IMR-90 (cell line): ENCODE measurements around the gene ABHD6. TPM values are rescaled to one million over a fixed set of nuclear protein-coding genes. Genes with fewer than 3 reads are reported as not detected.

Source experiments
- ATAC-seq: fragments of 200-7000 bp; cut with Tn5 transposase; 2 replicates; pipeline ENCODE4 v1.9.1; 2020; ENCODE audit warnings: low read depth, mild to moderate bottlenecking, moderate library complexity
- BruUV-seq: library from RNA; stranded (reverse); fragments of 400-500 nt; replicated peaks from 2 replicates; lab custom pipeline; 2021; lab: Mats Ljungman, UMichigan
- CTCF ChIA-PET: fragments of 300-600 bp; formaldehyde crosslinking; extraction: SDS; loops from one replicate; lab custom pipeline; 2021; ENCODE audit warnings: antibody characterized with exemption; lab: Yijun Ruan, JAX
- POLR2A ChIA-PET: fragments of 300-600 bp; sonication (Branson Sonifier 250); formaldehyde crosslinking; loops from one replicate; lab custom pipeline; 2022; ENCODE audit warnings: antibody characterized with exemption; ENCODE audit not compliant: unreplicated experiment; lab: Charles Lee
- DNase-seq: peaks from one replicate; pipeline ENCODE4 v3.0.0; 2013
- H2AFZ ChIP-seq: replicated peaks from 2 replicates; pipeline ENCODE3; 2013; ENCODE audit warnings: low read length, mild to moderate bottlenecking; ENCODE audit not compliant: poor library complexity
- H2AK5ac ChIP-seq: 2 replicates; pipeline ENCODE4 v1.6.1; 2013; ENCODE audit warnings: low read depth, low read length, inconsistent platforms
- H2AK9ac ChIP-seq: replicated peaks from 2 replicates; pipeline ENCODE3; 2013; ENCODE audit warnings: mild to moderate bottlenecking, low read depth, low read length, moderate library complexity; ENCODE audit not compliant: poor library complexity
- H2BK120ac ChIP-seq: 2 replicates; pipeline ENCODE4 v1.6.1; 2013; ENCODE audit warnings: low read depth, low read length, inconsistent platforms
- H2BK15ac ChIP-seq: 3 replicates; pipeline ENCODE4 v1.6.1; 2013; ENCODE audit warnings: low read depth, low read length, inconsistent platforms
- H2BK20ac ChIP-seq: 2 replicates; pipeline ENCODE4 v1.6.1; 2013; ENCODE audit warnings: low read depth, mild to moderate bottlenecking, inconsistent platforms, low read length, moderate library complexity
- H2BK5ac ChIP-seq: 2 replicates; pipeline ENCODE4 v1.6.1; 2013; ENCODE audit warnings: mild to moderate bottlenecking, low read depth, low read length, inconsistent platforms; ENCODE audit not compliant: poor library complexity, severe bottlenecking
- H3K14ac ChIP-seq: replicated peaks from 2 replicates; pipeline ENCODE4 v1.6.1; 2013; ENCODE audit warnings: low read depth, low read length, inconsistent platforms
- H3K18ac ChIP-seq: 2 replicates; pipeline ENCODE4 v1.6.1; 2013; ENCODE audit warnings: low read depth, low read length, control low read depth
- H3K23ac ChIP-seq: 2 replicates; pipeline ENCODE4 v1.6.1; 2013; ENCODE audit warnings: low read depth, low read length, inconsistent platforms
- H3K27ac ChIP-seq: 2 replicates; pipeline ENCODE4 v1.5.1; 2013; ENCODE audit warnings: mild to moderate bottlenecking, control low read depth, low read length; ENCODE audit not compliant: insufficient read depth
- H3K27me3 ChIP-seq: 2 replicates; pipeline ENCODE4 v1.6.1; 2013; ENCODE audit warnings: low read length; ENCODE audit not compliant: control insufficient read depth, insufficient read depth
- H3K36me3 ChIP-seq: 2 replicates; pipeline ENCODE4 v1.6.1; 2013; ENCODE audit warnings: low read length, mixed read lengths; ENCODE audit not compliant: control insufficient read depth, insufficient read depth
- H3K4ac ChIP-seq: 2 replicates; pipeline ENCODE4 v1.6.1; 2013; ENCODE audit warnings: low read depth, low read length, inconsistent platforms
- H3K4me1 ChIP-seq: 2 replicates; pipeline ENCODE4 v1.6.1; 2013; ENCODE audit warnings: low read length, mixed read lengths; ENCODE audit not compliant: control insufficient read depth, insufficient read depth
- H3K4me2 ChIP-seq: 2 replicates; pipeline ENCODE4 v1.6.1; 2013; ENCODE audit warnings: low read depth, mild to moderate bottlenecking, control low read depth, low read length, moderate library complexity
- H3K4me3 ChIP-seq: 2 replicates; pipeline ENCODE4 v1.5.1; 2013; ENCODE audit warnings: low read depth, mild to moderate bottlenecking, control low read depth, low read length, moderate library complexity; ENCODE audit not compliant: insufficient read depth
- H3K56ac ChIP-seq: 2 replicates; pipeline ENCODE4 v1.6.1; 2013; ENCODE audit warnings: low read length, inconsistent platforms; ENCODE audit not compliant: insufficient read depth; ENCODE audit errors: extremely low read depth
- H3K79me1 ChIP-seq, 2 experiments: 2 replicates each; pipeline ENCODE4 v1.6.1; 2013; ENCODE audit warnings: low read length in 2 of 2, inconsistent platforms in 1 of 2, low read depth in 1 of 2
- H3K9ac ChIP-seq: 2 replicates; pipeline ENCODE4 v1.6.1; 2013; ENCODE audit warnings: low read depth, low read length, control low read depth
- H3K9me1 ChIP-seq: 2 replicates; pipeline ENCODE4 v1.6.1; 2013; ENCODE audit warnings: low read length, inconsistent platforms; ENCODE audit not compliant: insufficient read depth
- H3K9me3 ChIP-seq: 2 replicates; pipeline ENCODE4 v1.6.1; 2013; ENCODE audit warnings: low read length; ENCODE audit not compliant: control insufficient read depth, insufficient read depth
- H4K20me1 ChIP-seq: 2 replicates; pipeline ENCODE4 v1.6.1; 2013; ENCODE audit warnings: low read length, inconsistent platforms; ENCODE audit not compliant: insufficient read depth
- H4K5ac ChIP-seq: 2 replicates; pipeline ENCODE4 v1.6.1; 2013; ENCODE audit warnings: mild to moderate bottlenecking, low read depth, low read length, control low read depth
- H4K8ac ChIP-seq, 2 experiments: 2 replicates each; pipeline ENCODE4 v1.6.1; 2013; ENCODE audit warnings: low read depth in 2 of 2, low read length in 2 of 2, control low read depth in 1 of 2, inconsistent platforms in 1 of 2
- H4K91ac ChIP-seq: 2 replicates; pipeline ENCODE4 v1.6.1; 2013; ENCODE audit warnings: low read depth, low read length, inconsistent platforms; ENCODE audit not compliant: insufficient read depth
- RCOR1 ChIP-seq: IDR thresholded peaks from 2 replicates; pipeline ENCODE4 v1.6.1; 2012; ENCODE audit warnings: mild to moderate bottlenecking, low read length, improper control_type of control experiment; ENCODE audit not compliant: insufficient replicate concordance
- SMC3 ChIP-seq: fragments of 150-350 bp; IDR thresholded peaks from 2 replicates; pipeline ENCODE4 v1.6.1; 2016; ENCODE audit warnings: low read depth, mild to moderate bottlenecking, antibody characterized with exemption, low read length, moderate library complexity
- dilution Hi-C: fragments of 300-500 bp; cut with HindIII; formaldehyde crosslinking; loops from one replicate; pipeline ENCODE4 v1.14.3; 2018; ENCODE audit warnings: low sequenced_read_pairs; ENCODE audit not compliant: unreplicated experiment
- in situ Hi-C: fragments of 300-500 bp; cut with MboI; formaldehyde crosslinking; loops from 3 replicates; pipeline ENCODE4 v1.14.3; 2019; ENCODE audit warnings: low sequenced_read_pairs, inconsistent platforms, mixed read lengths
- intact Hi-C: fragments of 100-400 bp; cut with micrococcal nuclease; formaldehyde crosslinking; loops from 2 replicates; pipeline ENCODE4 v1.10.0; 2022
- polyA plus RNA-seq, 3 experiments: library from polyadenylated mRNA; depleted of rRNA; stranded (reverse); fragments of >200 nt; gene quantifications; 2 replicates each; pipeline ENCODE4 v1.2.3, GENCODE V29; 2012; ENCODE audit warnings: low replicate concordance in 1 of 3
- total RNA-seq: library from RNA; depleted of rRNA; stranded (reverse); fragments of >200 nt; gene quantifications from 2 replicates; pipeline ENCODE4 v1.2.3, GENCODE V29; 2012

Gene ABHD6
- total and polyA plus RNA-seq, 2 of the 4 experiments (the other 2 are of a cell fraction) = 5.0 to 5.6 TPM

DNA sequence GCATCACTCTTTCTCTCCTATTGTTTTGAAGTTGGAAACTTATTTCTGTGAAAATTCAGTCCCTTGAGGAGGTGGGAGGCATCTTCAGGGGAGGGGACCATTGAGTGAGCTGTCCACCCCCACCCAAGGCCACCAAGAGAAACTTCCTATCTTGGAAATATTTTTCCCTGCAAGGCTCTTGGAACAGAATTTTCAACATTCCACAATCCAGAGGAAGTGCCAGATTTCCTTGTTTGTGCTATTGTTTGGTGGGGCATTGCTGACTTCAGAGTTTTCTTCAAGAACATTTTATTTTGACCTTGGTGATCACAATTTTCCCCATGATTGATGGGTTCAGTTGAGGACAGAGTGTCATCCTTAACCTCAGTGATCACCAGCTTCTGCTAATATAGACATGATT lies 38.8 kb upstream of the ABHD6 start:
- Histone ChIP-seq H3K56ac (no peak overlapping the region), H2BK5ac (no peak overlapping the region), H3K27me3 (peaks cover 10% of the 10 kb centered on the region), H3K18ac (no peak overlapping the region), H3K14ac (no peak overlapping the region), H2BK120ac (no peak overlapping the region), H3K23ac (no peak overlapping the region), H4K5ac (no peak overlapping the region), H3K4ac (no peak overlapping the region), H3K27ac (no peak overlapping the region), H2AK5ac (no peak overlapping the region), H4K8ac (no peak overlapping the region), H4K91ac (no peak overlapping the region), H3K9ac (no peak overlapping the region), H2BK20ac (no peak overlapping the region), H3K4me2 (no peak overlapping the region), H3K9me1 (no peaks in the 10 kb centered on the region), H3K4me3 (no peak overlapping the region), H3K36me3 (no peaks in the 10 kb centered on the region), H2AK9ac (no peak overlapping the region), H3K79me1 (no peaks in the 10 kb centered on the region), H3K9me3 (peaks cover 2% of the 10 kb centered on the region; the same call in 1 of the 2 replicates), H2BK15ac (no peak overlapping the region), H4K20me1 (no peaks in the 10 kb centered on the region), H2AFZ (no peak overlapping the region), H3K4me1 (peaks cover 3% of the 10 kb centered on the region; the same call in 1 of the 2 replicates)
- intact Hi-C loops (no loop called here), in situ Hi-C loops (loop anchor here (25.0 kb wide), 1 partner anchor 213 kb away; no protein-coding TSS in a partner anchor), dilution Hi-C loops (no loop called here)
- POLR2A ChIA-PET = no interaction called here
- TF ChIP-seq RCOR1 (no peak), SMC3 (no peak)
- BruUV-seq = no TSS peak
- CTCF ChIA-PET = no interaction called here
- no peak for ATAC-seq
- no peak for DNase-seq
